Smooth muscle cell (in vitro differentiated cells): ENCODE results near the gene CASK. TPM values are rescaled to one million over a fixed set of nuclear protein-coding genes. Genes with fewer than 3 reads are reported as not detected.

Source experiments
- DNase-seq: peaks from one replicate; lab custom pipeline; 2025; ENCODE audit not compliant: unreplicated experiment; lab: John Stamatoyannopoulos, UW
- H2AFZ ChIP-seq: fragments of 200-600 bp; sonication (generic); 2 replicates; pipeline ENCODE4 v1.6.0; 2016; ENCODE audit warnings: antibody characterized with exemption, low read depth, mild to moderate bottlenecking
- H3F3A ChIP-seq: fragments of 200-600 bp; sonication (generic); 2 replicates; pipeline ENCODE4 v1.6.0; 2017; ENCODE audit warnings: antibody characterized with exemption, low read depth
- H3K27ac ChIP-seq: fragments of 200-600 bp; sonication (generic); 2 replicates; pipeline ENCODE4 v1.5.1; 2016; ENCODE audit warnings: low read depth, mild to moderate bottlenecking
- H3K27me3 ChIP-seq: fragments of 200-600 bp; sonication (generic); 2 replicates; pipeline ENCODE4 v1.6.1; 2016; ENCODE audit warnings: low read depth, mild to moderate bottlenecking
- H3K36me3 ChIP-seq: fragments of 200-600 bp; sonication (generic); 2 replicates; pipeline ENCODE4 v1.5.1; 2016; ENCODE audit warnings: low read depth
- H3K4me1 ChIP-seq: fragments of 200-600 bp; sonication (generic); 2 replicates; pipeline ENCODE4 v1.5.1; 2016; ENCODE audit warnings: low read depth
- H3K4me2 ChIP-seq: fragments of 200-600 bp; sonication (generic); 2 replicates; pipeline ENCODE4 v1.6.0; 2016; ENCODE audit warnings: mild to moderate bottlenecking
- H3K4me3 ChIP-seq: fragments of 200-600 bp; sonication (generic); 2 replicates; pipeline ENCODE4 v1.5.1; 2016; ENCODE audit warnings: mild to moderate bottlenecking
- H3K79me2 ChIP-seq: fragments of 200-600 bp; sonication (generic); 2 replicates; pipeline ENCODE4 v1.6.0; 2016; ENCODE audit warnings: low read depth, mild to moderate bottlenecking
- H3K9ac ChIP-seq: fragments of 200-600 bp; sonication (generic); 2 replicates; pipeline ENCODE4 v1.6.0; 2016; ENCODE audit warnings: low read depth
- H3K9me3 ChIP-seq: fragments of 200-600 bp; sonication (generic); replicated peaks from 2 replicates; pipeline ENCODE4 v1.5.1; 2016; ENCODE audit warnings: low read depth
- H4K20me1 ChIP-seq: fragments of 200-600 bp; sonication (generic); 2 replicates; pipeline ENCODE4 v1.6.0; 2016; ENCODE audit warnings: low read depth
- WGBS: methylation state at CpG from one replicate; pipeline ENCODE4 v1.1.7; 2016; ENCODE audit warnings: low lambda C conversion rate; 5-methylcytosine and 5-hydroxymethylcytosine counted together
- polyA plus RNA-seq: library from polyadenylated mRNA; unstranded; fragments of >200 nt; fragmentation: Nextera tagmentation; extraction: Ambion mirVana; gene quantifications from 2 replicates; pipeline ENCODE4 v1.2.1, GENCODE V29; 2016
- total RNA-seq: library from RNA; depleted of rRNA; stranded (reverse); fragments of >200 nt; gene quantifications from 2 replicates; pipeline ENCODE4 v1.2.3, GENCODE V29; 2014
- TF ChIP-seq, protein P1 (sequence below): fragments of 200-600 bp; sonication (generic); IDR thresholded peaks from 2 replicates; pipeline ENCODE4 v1.5.1; 2017; ENCODE audit warnings: borderline replicate concordance, mild to moderate bottlenecking, antibody characterized with exemption; ENCODE audit not compliant: insufficient read depth, poor library complexity, severe bottlenecking

CASK gene
- total and polyA plus RNA-seq, 2 experiments from 2014 or later = 49.4 to 97.5 TPM

DNA sequence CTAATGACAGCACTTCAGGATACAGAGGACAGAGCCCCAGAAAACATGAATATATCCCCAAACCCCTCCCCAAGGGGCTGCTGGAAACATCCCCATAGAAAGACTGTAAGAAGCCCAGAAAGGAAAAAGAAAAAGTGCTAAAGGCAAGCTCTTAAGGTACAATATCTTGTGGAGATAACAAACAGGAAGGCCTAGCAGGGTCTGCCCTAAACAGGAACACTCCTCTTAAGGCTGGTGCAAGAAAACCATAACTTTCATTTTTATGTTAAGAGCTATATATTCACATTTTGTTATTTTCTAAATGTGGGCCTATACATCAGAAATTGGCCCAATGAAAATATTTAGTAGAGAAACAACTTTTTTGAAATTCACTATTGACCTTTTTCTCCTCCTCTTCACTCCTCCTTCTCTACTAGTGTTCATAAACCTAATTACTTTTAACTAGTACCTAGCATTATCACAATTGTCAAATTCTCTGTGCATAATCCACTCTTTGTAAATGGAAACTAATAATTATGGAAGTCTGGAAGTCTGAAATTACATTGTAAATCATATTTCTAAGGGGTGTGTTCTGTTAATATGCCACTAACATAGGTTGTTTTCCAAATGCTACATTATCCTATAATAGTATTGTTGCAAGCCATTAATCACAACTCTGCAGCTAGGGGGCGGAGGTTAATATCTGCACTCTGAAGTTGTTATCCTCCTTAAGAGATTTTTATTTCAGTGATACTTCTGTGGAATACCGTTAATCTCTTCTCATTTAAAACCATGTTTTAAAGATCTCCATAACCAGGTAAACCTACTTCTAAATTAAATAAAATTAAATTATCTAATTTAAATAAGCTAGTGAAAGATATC lies 59.8 kb downstream of the CASK start:
- Histone ChIP-seq H3K27me3 (no peaks in the 10 kb centered on the region), H3K4me1 (no peaks in the 10 kb centered on the region), H3K4me2 (no peak overlapping the region), H2AFZ (no peak overlapping the region), H3K9me3 (no peaks in the 10 kb centered on the region), H3K36me3 (no peaks in the 10 kb centered on the region), H3F3A (no peaks in the 10 kb centered on the region), H3K79me2 (peaks cover 47% of the 10 kb centered on the region), H4K20me1 (peaks cover 61% of the 10 kb centered on the region), H3K27ac (no peak overlapping the region), H3K9ac (no peak overlapping the region), H3K4me3 (no peak overlapping the region)
- WGBS = 77% methylated on average over 2 of the region's 2 CpGs
- DNase-seq = no peak
- TF ChIP-seq, protein P1, sequence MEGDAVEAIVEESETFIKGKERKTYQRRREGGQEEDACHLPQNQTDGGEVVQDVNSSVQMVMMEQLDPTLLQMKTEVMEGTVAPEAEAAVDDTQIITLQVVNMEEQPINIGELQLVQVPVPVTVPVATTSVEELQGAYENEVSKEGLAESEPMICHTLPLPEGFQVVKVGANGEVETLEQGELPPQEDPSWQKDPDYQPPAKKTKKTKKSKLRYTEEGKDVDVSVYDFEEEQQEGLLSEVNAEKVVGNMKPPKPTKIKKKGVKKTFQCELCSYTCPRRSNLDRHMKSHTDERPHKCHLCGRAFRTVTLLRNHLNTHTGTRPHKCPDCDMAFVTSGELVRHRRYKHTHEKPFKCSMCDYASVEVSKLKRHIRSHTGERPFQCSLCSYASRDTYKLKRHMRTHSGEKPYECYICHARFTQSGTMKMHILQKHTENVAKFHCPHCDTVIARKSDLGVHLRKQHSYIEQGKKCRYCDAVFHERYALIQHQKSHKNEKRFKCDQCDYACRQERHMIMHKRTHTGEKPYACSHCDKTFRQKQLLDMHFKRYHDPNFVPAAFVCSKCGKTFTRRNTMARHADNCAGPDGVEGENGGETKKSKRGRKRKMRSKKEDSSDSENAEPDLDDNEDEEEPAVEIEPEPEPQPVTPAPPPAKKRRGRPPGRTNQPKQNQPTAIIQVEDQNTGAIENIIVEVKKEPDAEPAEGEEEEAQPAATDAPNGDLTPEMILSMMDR = no peak

DNA sequence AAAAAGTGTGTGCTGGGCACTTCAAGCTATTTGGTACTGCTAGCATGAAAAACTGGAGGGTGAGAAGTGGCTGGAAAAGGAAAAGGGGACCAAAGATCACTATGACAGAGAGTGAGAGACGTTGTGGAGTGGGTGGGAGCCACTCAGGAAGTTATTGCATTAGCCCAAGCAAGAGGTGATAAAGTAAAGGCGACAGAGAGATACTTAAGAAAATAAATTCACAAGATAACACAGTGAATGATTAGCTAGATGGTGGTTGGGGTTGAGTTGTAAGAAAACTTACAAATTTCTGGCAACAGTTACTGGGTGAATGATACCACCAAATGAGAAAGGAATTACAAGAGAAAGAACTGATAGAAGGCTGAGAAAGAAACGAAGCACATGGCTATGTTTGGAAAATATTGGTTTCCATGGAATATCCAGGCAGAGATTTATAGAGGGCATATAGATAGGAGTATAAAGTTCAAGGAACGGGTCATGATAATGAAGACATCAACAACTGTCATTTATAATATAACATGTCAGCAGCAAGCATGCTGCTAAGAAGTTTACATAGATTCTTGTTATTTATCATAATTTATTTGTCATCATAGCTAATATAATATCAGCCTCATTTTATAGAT lies 60.7 kb downstream of the CASK start:
- Histone ChIP-seq H4K20me1 (peaks cover 61% of the 10 kb centered on the region), H3K79me2 (peaks cover 47% of the 10 kb centered on the region), H3K9me3 (no peaks in the 10 kb centered on the region), H3K9ac (no peak overlapping the region), H3F3A (no peaks in the 10 kb centered on the region), H2AFZ (no peak overlapping the region), H3K4me2 (no peak overlapping the region), H3K4me3 (no peak overlapping the region), H3K4me1 (no peaks in the 10 kb centered on the region), H3K27me3 (no peaks in the 10 kb centered on the region), H3K27ac (no peak overlapping the region), H3K36me3 (no peaks in the 10 kb centered on the region)
- no peak for DNase-seq
- TF ChIP-seq, protein P1 = no peak
- 54% methylated on average over 4 of the region's 4 CpGs for WGBS

DNA sequence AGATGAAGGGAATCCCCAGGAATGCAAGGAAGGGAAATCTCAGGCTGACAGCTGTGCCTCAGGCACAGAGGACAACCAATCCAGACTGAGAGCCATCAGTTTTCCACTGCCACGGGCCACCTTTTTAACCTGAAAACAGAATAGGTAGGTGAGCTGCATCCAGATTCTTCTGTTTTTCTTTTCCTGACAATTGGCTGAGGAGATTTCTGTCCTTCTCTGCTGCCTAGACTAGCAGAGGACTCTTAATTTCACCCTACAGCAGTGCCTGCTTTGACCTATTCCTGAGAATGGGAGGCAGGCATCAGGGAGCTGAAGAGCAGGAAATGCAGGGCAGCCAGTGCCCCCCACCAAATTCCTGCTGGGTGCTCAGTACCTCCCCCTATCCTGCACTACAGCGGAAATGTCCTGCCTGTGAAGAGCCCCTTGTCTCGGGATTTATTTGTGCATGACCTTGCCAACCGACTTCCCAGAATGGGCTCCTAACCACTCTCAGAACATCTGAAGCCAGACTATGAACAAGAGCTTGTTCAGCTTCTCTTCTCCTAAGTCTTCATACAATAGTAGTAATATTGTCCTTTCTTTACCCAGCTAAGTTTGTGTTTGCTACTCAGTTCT lies 65.1 kb downstream of the CASK start:
- TF ChIP-seq, protein P1 = no peak
- Histone ChIP-seq H3K4me2 (no peak overlapping the region), H3K27ac (no peak overlapping the region), H4K20me1 (peaks cover 57% of the 10 kb centered on the region), H3K4me3 (no peak overlapping the region), H3K36me3 (no peaks in the 10 kb centered on the region), H3K4me1 (no peaks in the 10 kb centered on the region), H3K79me2 (peaks cover 68% of the 10 kb centered on the region), H3K9me3 (no peaks in the 10 kb centered on the region), H3K27me3 (no peaks in the 10 kb centered on the region), H3K9ac (no peak overlapping the region), H2AFZ (no peak overlapping the region), H3F3A (no peaks in the 10 kb centered on the region)
- no peak for DNase-seq
- WGBS = 70% methylated on average over 4 of the region's 4 CpGs
